HEK293 (cell line): ENCODE data around the gene CDX2.
A peak's percentile ranks its signal among the peaks of the same experiment; 100 is the strongest.

Experiments used
- CTCF ChIA-PET: fragments of 350-600 bp; formaldehyde crosslinking; extraction: SDS; loops from one replicate; lab custom pipeline; 2021; ENCODE audit warnings: antibody characterized with exemption; lab: Yijun Ruan, JAX
- POLR2A ChIA-PET: fragments of 300-600 bp; formaldehyde crosslinking; extraction: SDS; loops from one replicate; lab custom pipeline; 2020; ENCODE audit warnings: antibody characterized with exemption, inconsistent platforms; lab: Yijun Ruan, JAX
- H3K27ac ChIP-seq: fragments of 200-500 bp; sonication (Bioruptor generic); 2 replicates; pipeline ENCODE4 v1.5.1; 2014; ENCODE audit warnings: low read depth, low read length, control low read depth, inconsistent platforms; ENCODE audit errors: extremely low read depth
- H3K36me3 ChIP-seq, 2 experiments: fragments of 200-500 bp in 1 of 2; sonication (Bioruptor generic) in 1 of 2; 1 replicate in 1 of 2; 2 replicates in 1 of 2; pipeline ENCODE4 v1.5.1; 2014 to 2017; ENCODE audit warnings: inconsistent platforms in 2 of 2, low read length in 2 of 2; ENCODE audit not compliant: control insufficient read depth in 2 of 2, insufficient read depth in 1 of 2
- H3K4me1 ChIP-seq: fragments of 200-500 bp; sonication (Bioruptor generic); 2 replicates; pipeline ENCODE4 v1.5.1; 2014; ENCODE audit warnings: mild to moderate bottlenecking, low read length, inconsistent platforms; ENCODE audit not compliant: control insufficient read depth, insufficient read depth
- H3K4me3 ChIP-seq: 2 replicates; pipeline ENCODE4 v1.5.1; 2011; ENCODE audit warnings: low read depth, mild to moderate bottlenecking, control low read depth, low read length, moderate library complexity
- H3K9me3 ChIP-seq: fragments of 200-500 bp; sonication (Bioruptor generic); 2 replicates; pipeline ENCODE4 v1.5.1; 2014; ENCODE audit warnings: low read depth, low read length, inconsistent platforms; ENCODE audit not compliant: control insufficient read depth, insufficient read depth
- GFI1B ChIP-seq: fragments of 450-650 bp; formaldehyde crosslinking; IDR thresholded peaks from 2 replicates; pipeline ENCODE4 v1.5.1; 2016; ENCODE audit warnings: missing biosample characterization, missing genetic modification characterization
- IKZF3 ChIP-seq: fragments of 450-650 bp; IDR thresholded peaks from 2 replicates; pipeline ENCODE4 v1.5.0; 2018; ENCODE audit warnings: missing biosample characterization, mild to moderate bottlenecking, missing genetic modification characterization, moderate library complexity
- RBAK ChIP-seq: fragments of 450-650 bp; formaldehyde crosslinking; IDR thresholded peaks from 2 replicates; pipeline ENCODE4 v1.5.1; 2016; ENCODE audit warnings: missing biosample characterization, missing genetic modification characterization
- ZNF335 ChIP-seq: fragments of 450-650 bp; formaldehyde crosslinking; conservative IDR thresholded peaks from 2 replicates; pipeline ENCODE4 v1.5.1; 2016; ENCODE audit warnings: missing biosample characterization, missing genetic modification characterization
- ZNF555 ChIP-seq: fragments of 450-650 bp; formaldehyde crosslinking; conservative IDR thresholded peaks from 2 replicates; pipeline ENCODE4 v1.5.1; 2017; ENCODE audit warnings: missing biosample characterization, mild to moderate bottlenecking, missing genetic modification characterization, inconsistent platforms
- ZNF621 ChIP-seq: fragments of 450-650 bp; formaldehyde crosslinking; IDR thresholded peaks from 2 replicates; pipeline ENCODE4 v1.5.1; 2017; ENCODE audit warnings: missing biosample characterization, missing genetic modification characterization
- ZSCAN23 ChIP-seq: fragments of 450-650 bp; formaldehyde crosslinking; IDR thresholded peaks from 2 replicates; pipeline ENCODE4 v1.5.1; 2016; ENCODE audit warnings: missing biosample characterization, missing genetic modification characterization
- TF ChIP-seq, protein P1 (sequence below): fragments of 450-650 bp; formaldehyde crosslinking; IDR thresholded peaks from 2 replicates; pipeline ENCODE4 v1.5.1; 2016; ENCODE audit warnings: missing biosample characterization, missing genetic modification characterization
- TF ChIP-seq, protein P2 (sequence below): fragments of 450-650 bp; formaldehyde crosslinking; IDR thresholded peaks from 2 replicates; pipeline ENCODE4 v1.5.1; 2016; ENCODE audit warnings: missing biosample characterization, missing genetic modification characterization
- TF ChIP-seq, protein P3 (sequence below): fragments of 450-650 bp; formaldehyde crosslinking; IDR thresholded peaks from 2 replicates; pipeline ENCODE4 v1.5.1; 2017; ENCODE audit warnings: missing biosample characterization, missing genetic modification characterization
- TF ChIP-seq, protein P4 (sequence below): fragments of 450-650 bp; formaldehyde crosslinking; optimal IDR thresholded peaks from 2 replicates; pipeline ENCODE3; 2016; ENCODE audit warnings: missing biosample characterization, mild to moderate bottlenecking, missing genetic modification characterization

Gene CDX2

DNA sequence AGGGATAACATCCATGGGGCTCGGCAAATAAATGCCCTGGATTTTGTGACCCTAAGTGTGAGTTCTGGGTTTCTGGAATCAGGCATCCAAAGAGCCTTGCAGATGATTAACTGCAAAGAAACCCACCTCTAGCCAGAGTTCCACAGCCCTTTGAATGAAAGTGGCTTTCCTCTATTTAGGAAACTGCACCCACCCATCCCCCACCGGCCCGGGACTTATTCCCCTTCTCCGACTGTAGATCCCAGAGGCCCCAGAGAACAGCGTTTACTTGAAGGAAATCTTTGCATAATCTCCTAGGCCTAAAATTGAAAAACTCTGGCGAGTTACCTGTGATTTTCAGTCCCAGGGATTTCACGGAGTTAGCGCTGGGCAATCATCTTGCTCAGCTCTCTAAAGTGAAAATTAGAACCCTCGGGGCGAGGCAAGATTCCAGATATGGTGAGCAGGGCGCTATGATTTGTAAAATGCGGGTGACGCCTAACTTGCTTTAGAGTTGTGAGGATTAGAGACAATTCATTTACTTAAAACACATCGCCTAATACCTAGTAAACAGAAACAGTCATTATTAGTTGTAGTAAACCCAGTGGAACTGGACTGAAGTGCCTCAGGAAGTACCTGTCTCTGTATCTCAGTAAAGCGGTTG lies 10.0 kb upstream of the CDX2 start (continued):
- TF ChIP-seq, protein P1, sequence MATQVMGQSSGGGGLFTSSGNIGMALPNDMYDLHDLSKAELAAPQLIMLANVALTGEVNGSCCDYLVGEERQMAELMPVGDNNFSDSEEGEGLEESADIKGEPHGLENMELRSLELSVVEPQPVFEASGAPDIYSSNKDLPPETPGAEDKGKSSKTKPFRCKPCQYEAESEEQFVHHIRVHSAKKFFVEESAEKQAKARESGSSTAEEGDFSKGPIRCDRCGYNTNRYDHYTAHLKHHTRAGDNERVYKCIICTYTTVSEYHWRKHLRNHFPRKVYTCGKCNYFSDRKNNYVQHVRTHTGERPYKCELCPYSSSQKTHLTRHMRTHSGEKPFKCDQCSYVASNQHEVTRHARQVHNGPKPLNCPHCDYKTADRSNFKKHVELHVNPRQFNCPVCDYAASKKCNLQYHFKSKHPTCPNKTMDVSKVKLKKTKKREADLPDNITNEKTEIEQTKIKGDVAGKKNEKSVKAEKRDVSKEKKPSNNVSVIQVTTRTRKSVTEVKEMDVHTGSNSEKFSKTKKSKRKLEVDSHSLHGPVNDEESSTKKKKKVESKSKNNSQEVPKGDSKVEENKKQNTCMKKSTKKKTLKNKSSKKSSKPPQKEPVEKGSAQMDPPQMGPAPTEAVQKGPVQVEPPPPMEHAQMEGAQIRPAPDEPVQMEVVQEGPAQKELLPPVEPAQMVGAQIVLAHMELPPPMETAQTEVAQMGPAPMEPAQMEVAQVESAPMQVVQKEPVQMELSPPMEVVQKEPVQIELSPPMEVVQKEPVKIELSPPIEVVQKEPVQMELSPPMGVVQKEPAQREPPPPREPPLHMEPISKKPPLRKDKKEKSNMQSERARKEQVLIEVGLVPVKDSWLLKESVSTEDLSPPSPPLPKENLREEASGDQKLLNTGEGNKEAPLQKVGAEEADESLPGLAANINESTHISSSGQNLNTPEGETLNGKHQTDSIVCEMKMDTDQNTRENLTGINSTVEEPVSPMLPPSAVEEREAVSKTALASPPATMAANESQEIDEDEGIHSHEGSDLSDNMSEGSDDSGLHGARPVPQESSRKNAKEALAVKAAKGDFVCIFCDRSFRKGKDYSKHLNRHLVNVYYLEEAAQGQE (tag by site-specific recombination): no peak
- TF ChIP-seq GFI1B (no peak), ZNF621 (tag by site-specific recombination) (no peak), ZSCAN23 (tag by site-specific recombination) (no peak), IKZF3 (no peak), RBAK (tag by site-specific recombination) (no peak)
- TF ChIP-seq, protein P2, sequence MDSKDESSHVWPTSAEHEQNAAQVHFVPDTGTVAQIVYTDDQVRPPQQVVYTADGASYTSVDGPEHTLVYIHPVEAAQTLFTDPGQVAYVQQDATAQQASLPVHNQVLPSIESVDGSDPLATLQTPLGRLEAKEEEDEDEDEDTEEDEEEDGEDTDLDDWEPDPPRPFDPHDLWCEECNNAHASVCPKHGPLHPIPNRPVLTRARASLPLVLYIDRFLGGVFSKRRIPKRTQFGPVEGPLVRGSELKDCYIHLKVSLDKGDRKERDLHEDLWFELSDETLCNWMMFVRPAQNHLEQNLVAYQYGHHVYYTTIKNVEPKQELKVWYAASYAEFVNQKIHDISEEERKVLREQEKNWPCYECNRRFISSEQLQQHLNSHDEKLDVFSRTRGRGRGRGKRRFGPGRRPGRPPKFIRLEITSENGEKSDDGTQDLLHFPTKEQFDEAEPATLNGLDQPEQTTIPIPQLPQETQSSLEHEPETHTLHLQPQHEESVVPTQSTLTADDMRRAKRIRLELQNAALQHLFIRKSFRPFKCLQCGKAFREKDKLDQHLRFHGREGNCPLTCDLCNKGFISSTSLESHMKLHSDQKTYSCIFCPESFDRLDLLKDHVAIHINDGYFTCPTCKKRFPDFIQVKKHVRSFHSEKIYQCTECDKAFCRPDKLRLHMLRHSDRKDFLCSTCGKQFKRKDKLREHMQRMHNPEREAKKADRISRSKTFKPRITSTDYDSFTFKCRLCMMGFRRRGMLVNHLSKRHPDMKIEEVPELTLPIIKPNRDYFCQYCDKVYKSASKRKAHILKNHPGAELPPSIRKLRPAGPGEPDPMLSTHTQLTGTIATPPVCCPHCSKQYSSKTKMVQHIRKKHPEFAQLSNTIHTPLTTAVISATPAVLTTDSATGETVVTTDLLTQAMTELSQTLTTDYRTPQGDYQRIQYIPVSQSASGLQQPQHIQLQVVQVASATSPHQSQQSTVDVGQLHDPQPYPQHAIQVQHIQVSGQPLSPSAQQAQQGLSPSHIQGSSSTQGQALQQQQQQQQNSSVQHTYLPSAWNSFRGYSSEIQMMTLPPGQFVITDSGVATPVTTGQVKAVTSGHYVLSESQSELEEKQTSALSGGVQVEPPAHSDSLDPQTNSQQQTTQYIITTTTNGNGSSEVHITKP: no peak
- TF ChIP-seq, protein P3, sequence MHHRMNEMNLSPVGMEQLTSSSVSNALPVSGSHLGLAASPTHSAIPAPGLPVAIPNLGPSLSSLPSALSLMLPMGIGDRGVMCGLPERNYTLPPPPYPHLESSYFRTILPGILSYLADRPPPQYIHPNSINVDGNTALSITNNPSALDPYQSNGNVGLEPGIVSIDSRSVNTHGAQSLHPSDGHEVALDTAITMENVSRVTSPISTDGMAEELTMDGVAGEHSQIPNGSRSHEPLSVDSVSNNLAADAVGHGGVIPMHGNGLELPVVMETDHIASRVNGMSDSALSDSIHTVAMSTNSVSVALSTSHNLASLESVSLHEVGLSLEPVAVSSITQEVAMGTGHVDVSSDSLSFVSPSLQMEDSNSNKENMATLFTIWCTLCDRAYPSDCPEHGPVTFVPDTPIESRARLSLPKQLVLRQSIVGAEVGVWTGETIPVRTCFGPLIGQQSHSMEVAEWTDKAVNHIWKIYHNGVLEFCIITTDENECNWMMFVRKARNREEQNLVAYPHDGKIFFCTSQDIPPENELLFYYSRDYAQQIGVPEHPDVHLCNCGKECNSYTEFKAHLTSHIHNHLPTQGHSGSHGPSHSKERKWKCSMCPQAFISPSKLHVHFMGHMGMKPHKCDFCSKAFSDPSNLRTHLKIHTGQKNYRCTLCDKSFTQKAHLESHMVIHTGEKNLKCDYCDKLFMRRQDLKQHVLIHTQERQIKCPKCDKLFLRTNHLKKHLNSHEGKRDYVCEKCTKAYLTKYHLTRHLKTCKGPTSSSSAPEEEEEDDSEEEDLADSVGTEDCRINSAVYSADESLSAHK (tag by site-specific recombination): no peak

DNA sequence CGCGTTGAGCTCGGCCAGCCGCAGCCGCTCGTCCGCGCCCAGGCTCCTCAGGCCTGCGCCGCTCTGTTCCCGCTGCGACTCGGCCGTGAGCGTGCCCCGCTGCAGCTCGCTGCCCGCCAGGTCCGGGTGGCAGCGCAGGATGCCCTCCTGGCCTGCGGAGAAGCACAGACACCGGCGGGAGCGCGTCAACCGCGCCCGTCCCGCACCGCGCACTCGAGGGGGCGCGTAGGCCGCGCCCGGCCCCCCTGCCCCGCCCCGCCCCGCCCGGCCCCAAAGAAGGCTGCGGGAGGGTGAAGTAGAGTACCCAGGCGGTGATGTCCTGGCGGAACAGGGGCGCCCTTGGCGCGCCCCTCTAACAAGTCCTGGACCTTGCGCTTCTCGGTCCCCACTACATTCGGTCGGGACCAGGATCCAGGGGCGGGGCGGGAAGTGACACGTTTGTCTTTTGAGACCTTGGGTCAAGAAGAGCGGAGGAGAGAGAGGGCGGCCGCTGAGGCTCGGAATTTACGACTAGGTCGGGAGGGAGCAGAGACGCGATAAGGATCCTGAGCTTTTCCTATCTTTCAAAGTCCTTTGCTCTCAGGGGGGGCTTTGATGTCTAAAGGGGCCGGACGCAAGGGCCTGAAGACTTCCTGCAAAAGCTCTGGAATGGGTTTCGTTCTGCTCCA lies 9.3 kb upstream of the CDX2 start:
- H3K9me3 ChIP-seq: no peaks in the 10 kb centered on the region
- ChIA-PET POLR2A (no interaction called here), CTCF (interaction anchor here (0.6 to 1.3 kb wide), 4 partner anchors 18 to 152 kb away, joined by 3 to 4 read pairs (median 3); no protein-coding TSS in a partner anchor)
- peak overlapping the region; percentile 26 for H3K4me3 ChIP-seq
- no peaks in the 10 kb centered on the region for H3K4me1 ChIP-seq
- no peaks in the 10 kb centered on the region for H3K36me3 ChIP-seq
- TF ChIP-seq ZNF555 (tag by site-specific recombination): no peak
- TF ChIP-seq ZNF335 (tag by site-specific recombination): 0 out of 2 replicates have a peak, but pooled peaks have one; percentile 14
- TF ChIP-seq, protein P4, sequence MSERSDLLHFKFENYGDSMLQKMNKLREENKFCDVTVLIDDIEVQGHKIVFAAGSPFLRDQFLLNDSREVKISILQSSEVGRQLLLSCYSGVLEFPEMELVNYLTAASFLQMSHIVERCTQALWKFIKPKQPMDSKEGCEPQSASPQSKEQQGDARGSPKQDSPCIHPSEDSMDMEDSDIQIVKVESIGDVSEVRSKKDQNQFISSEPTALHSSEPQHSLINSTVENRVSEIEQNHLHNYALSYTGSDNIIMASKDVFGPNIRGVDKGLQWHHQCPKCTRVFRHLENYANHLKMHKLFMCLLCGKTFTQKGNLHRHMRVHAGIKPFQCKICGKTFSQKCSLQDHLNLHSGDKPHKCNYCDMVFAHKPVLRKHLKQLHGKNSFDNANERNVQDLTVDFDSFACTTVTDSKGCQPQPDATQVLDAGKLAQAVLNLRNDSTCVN (tag by site-specific recombination): peak; percentile 35
- peak overlapping the region; percentile 46; the same call in 1 of the 2 replicates for H3K27ac ChIP-seq
